Ectodermal cell (in vitro differentiated cells): ENCODE measurements around the gene DAPK1.

ENCODE experiments used
- H3K27ac ChIP-seq: 2 replicates; pipeline ENCODE4 v1.7.0; 2013; ENCODE audit warnings: mild to moderate bottlenecking, low read depth, low read length; ENCODE audit not compliant: insufficient read depth, poor library complexity, severe bottlenecking
- H3K27me3 ChIP-seq: 2 replicates; pipeline ENCODE4 v1.7.0; 2013; ENCODE audit warnings: mild to moderate bottlenecking, low read length; ENCODE audit not compliant: insufficient read depth, control insufficient read depth, poor library complexity, severe bottlenecking
- H3K36me3 ChIP-seq: one replicate; pipeline ENCODE4 v1.7.0; 2013; ENCODE audit warnings: low read length; ENCODE audit not compliant: control insufficient read depth, insufficient read depth
- H3K4me1 ChIP-seq: one replicate; pipeline ENCODE4 v1.7.0; 2013; ENCODE audit warnings: low read length; ENCODE audit not compliant: control insufficient read depth, insufficient read depth
- H3K4me3 ChIP-seq: 2 replicates; pipeline ENCODE4 v1.7.0; 2013; ENCODE audit warnings: low read depth, low read length, control low read depth; ENCODE audit not compliant: insufficient read depth
- H3K9me3 ChIP-seq: 2 replicates; pipeline ENCODE4 v1.7.0; 2013; ENCODE audit warnings: mild to moderate bottlenecking, low read length, moderate library complexity; ENCODE audit not compliant: control insufficient read depth
- WGBS, 2 experiments: methylation state at CpG; one replicate each; pipeline ENCODE4 v1.1.7; 2013; ENCODE audit warnings: missing lambda C conversion rate in 2 of 2; 5-methylcytosine and 5-hydroxymethylcytosine counted together

Gene DAPK1

GRCh38 chr9:87708986-87709728, 211.5 kb downstream of the DAPK1 start:
- Histone ChIP-seq H3K4me1 (peaks cover 5% of the 10 kb centered on the region), H3K27me3 (no peaks in the 10 kb centered on the region), H3K36me3 (peaks cover 7% of the 10 kb centered on the region), H3K9me3 (no peaks in the 10 kb centered on the region), H3K4me3 (no peak overlapping the region), H3K27ac (no peak overlapping the region)
- WGBS, 2 experiments: 92 to 95% methylated on average over 6 of the region's 7 CpGs

DNA sequence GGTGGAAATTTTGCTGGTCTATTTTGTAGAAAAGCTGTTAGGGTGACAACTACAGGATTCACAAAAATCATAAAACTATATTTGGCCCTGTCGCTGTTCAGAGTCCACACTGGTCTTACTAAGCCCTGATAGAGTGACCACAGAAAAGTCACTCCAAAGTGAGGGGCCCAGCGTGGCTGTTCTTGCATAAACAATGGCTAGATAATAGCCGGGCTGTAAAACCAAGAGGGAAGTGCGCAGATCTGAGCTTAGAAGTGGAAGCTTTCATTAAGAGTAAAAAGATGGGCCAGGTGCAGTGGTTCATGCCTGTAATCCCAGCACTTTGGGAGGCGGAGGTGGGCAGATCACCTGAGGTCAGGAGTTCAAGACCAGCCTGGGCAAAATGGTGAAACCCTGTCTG, 212.8 kb downstream of the DAPK1 start:
- Histone ChIP-seq H3K9me3 (no peaks in the 10 kb centered on the region), H3K4me3 (no peak overlapping the region), H3K4me1 (peaks cover 5% of the 10 kb centered on the region), H3K36me3 (peaks cover 7% of the 10 kb centered on the region), H3K27ac (no peak overlapping the region), H3K27me3 (no peaks in the 10 kb centered on the region)
- WGBS, 2 experiments: 85 to 86% methylated on average over 5 of the region's 5 CpGs

DNA sequence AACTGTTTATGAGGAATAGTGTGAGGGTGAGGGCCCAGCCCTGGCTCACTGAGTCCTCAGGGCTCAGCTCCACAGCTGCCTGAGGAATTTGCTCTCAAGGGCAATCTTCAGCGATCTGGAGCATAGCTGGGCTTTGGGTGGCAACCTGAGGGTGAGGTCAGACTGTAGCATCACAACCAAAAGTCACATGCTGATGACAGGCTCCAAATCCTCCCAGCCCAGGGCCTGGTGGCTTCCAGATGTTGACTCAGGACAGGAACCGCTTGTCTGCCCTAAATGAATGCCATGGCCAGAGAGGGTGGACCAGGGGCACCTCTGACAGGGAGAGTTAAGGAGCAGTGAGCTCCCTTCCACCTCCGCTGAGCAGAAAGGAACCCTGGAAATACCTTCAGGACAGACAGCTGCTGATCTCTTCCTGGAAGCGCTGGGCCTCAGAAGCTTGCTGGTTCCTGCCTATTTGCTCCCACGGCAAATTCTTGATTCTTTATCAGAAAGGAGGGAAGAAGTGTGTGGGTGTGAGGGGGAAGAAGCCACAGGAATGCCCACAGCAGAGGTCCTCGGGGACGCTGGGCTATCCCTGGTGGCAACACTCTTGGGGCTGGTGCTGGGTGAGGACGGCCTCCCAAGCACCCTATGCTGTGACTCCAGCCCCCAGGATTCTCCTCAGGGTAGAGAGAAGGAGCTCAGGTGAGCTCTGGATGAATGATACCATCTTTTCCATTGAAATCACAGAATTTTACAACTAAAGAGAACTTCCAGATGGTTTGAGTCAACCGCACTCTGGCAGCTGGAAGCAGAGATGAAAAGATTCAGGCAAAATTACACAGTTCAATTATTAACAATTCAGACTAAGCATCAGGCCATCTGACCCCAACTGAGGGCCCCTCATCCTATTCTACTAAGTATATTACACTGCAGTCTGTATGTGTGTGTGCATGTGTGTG, 214.5 kb downstream of the DAPK1 start:
- 83 to 88% methylated on average over 9 of the region's 9 CpGs for WGBS, 2 experiments
- Histone ChIP-seq H3K4me1 (peaks cover 5% of the 10 kb centered on the region), H3K27ac (no peak overlapping the region)

GRCh38 chr9:87712801-87713277, 215.2 kb downstream of the DAPK1 start:
- Histone ChIP-seq H3K4me1 (peaks cover 5% of the 10 kb centered on the region), H3K9me3 (no peaks in the 10 kb centered on the region), H3K27me3 (no peaks in the 10 kb centered on the region), H3K27ac (no peak overlapping the region), H3K4me3 (no peak overlapping the region), H3K36me3 (no peaks in the 10 kb centered on the region)
- 93 to 97% methylated on average over 6 of the region's 6 CpGs for WGBS, 2 experiments

More for the DNA sequence above, 214.5 kb downstream of the DAPK1 start:
- Histone ChIP-seq H3K4me3 (no peak overlapping the region), H3K9me3 (no peaks in the 10 kb centered on the region), H3K36me3 (peaks cover 2% of the 10 kb centered on the region), H3K27me3 (no peaks in the 10 kb centered on the region)

- Histone ChIP-seq H3K9me3 (no peaks in the 10 kb centered on the region), H3K27ac (no peak overlapping the region), H3K27me3 (no peaks in the 10 kb centered on the region), H3K4me1 (peaks cover 5% of the 10 kb centered on the region), H3K36me3 (no peaks in the 10 kb centered on the region), H3K4me3 (no peak overlapping the region)
- WGBS, 2 experiments: 85 to 88% methylated on average over 11 of the region's 11 CpGs
Observed at GRCh38 chr9:87713278-87713987, 215.8 kb downstream of the DAPK1 start.

- Histone ChIP-seq H3K9me3 (no peaks in the 10 kb centered on the region), H3K4me1 (peaks cover 5% of the 10 kb centered on the region), H3K36me3 (no peaks in the 10 kb centered on the region), H3K27me3 (no peaks in the 10 kb centered on the region), H3K4me3 (no peak overlapping the region), H3K27ac (no peak overlapping the region)
- 79 to 88% methylated on average over 5 of the region's 5 CpGs for WGBS, 2 experiments
Observed at GRCh38 chr9:87713988-87714330, 216.3 kb downstream of the DAPK1 start.

DNA sequence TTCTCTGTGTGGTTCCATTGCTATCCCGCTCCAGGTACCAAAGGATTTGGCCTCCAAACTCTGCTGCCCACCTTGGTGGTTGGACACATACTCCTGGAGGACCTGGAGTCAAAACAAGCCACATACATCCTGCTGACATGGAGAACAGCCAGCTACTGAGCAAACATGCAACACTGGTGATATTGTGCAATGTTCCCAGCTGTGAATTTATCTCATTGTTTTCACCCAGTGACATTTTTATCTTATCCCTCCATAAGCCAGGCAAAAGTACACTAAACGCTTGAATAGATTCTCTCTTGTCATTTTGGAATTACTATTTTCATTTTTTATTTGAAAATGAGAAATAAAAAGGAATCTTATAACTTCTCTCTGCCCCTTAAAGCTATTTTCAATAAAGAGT, 217.2 kb downstream of the DAPK1 start:
- H3K4me3 ChIP-seq: no peak overlapping the region
- no peaks in the 10 kb centered on the region for H3K36me3 ChIP-seq
- no peak overlapping the region for H3K27ac ChIP-seq
- H3K9me3 ChIP-seq: no peaks in the 10 kb centered on the region
- no peaks in the 10 kb centered on the region for H3K27me3 ChIP-seq
- WGBS, 2 experiments: 95 to 97% methylated on average over 1 of the region's 2 CpGs
- H3K4me1 ChIP-seq: peaks cover 5% of the 10 kb centered on the region

DNA sequence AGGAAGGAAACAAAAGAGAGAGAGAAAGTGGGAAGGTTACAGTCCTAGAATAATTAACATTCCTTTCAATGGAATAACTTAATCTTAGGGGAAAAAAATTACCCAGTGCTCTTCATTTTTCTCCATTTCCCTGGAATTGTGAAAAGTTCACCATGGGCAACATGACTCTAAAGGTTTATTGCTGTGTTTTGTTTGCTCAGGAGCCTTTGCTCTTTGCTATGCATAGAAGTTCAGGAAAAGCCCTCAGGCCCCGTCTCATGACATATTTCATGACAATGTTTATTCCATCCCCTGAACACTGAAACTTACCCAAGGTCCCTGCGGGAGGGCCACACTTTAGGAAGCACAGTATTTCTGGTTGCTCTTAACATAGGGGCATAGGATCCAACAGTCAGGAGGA, 218.5 kb downstream of the DAPK1 start:
- Histone ChIP-seq H3K9me3 (no peaks in the 10 kb centered on the region), H3K36me3 (no peaks in the 10 kb centered on the region), H3K4me3 (no peak overlapping the region), H3K27me3 (no peaks in the 10 kb centered on the region), H3K27ac (no peak overlapping the region), H3K4me1 (peaks cover 5% of the 10 kb centered on the region)
- 83 to 90% methylated on average over 2 of the region's 2 CpGs for WGBS, 2 experiments

DNA sequence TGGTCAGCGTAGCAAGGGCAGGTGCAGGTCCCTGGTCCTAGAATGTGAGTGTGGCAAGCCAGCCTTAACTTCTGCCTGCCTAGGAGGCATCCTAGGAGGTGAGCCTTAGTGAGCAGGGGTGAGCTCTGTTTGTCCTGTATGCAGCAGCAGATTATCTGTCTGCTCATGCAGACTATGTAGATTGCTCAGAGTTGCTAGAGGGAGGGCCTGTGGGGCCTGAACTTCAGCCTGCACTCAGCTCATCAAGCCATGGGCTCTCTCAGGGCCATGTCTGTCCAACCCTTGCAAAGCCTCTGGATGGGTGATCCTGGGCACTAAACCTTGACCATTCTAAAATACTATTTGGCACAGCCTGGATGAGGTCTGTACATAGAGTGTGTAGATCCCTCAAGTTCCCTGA, 219.8 kb downstream of the DAPK1 start:
- WGBS, 2 experiments: 93 to 94% methylated on average over 1 of the region's 1 CpG
- H3K27me3 ChIP-seq: no peaks in the 10 kb centered on the region

DNA sequence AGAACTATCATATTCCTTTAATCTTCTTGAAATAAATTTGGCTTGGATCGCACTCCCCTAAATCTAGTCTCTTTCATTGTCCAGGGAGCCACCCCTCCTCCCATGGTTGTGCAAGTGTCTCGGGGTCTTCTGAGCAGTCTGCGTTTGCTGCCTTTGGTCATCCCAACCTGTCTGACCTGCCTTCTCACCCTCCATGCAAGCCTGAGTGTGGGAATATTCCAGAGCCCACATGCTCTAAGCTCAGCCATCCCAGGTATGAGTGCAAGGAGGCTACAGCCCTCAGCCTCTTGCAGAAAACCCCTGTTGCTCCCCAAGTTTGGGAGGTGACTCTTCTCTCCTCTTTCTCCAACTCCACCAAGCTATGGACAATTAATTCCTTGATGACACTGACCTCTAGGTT, 220.6 kb downstream of the DAPK1 start:
- H3K4me3 ChIP-seq: no peak overlapping the region
- no peaks in the 10 kb centered on the region for H3K4me1 ChIP-seq
- 89 to 94% methylated on average over 3 of the region's 3 CpGs for WGBS, 2 experiments
- H3K9me3 ChIP-seq: no peaks in the 10 kb centered on the region
- no peak overlapping the region for H3K27ac ChIP-seq
- H3K36me3 ChIP-seq: no peaks in the 10 kb centered on the region
- no peaks in the 10 kb centered on the region for H3K27me3 ChIP-seq

More for the DNA sequence above, 219.8 kb downstream of the DAPK1 start:
- H3K27ac ChIP-seq: no peak overlapping the region
- no peaks in the 10 kb centered on the region for H3K9me3 ChIP-seq
- H3K4me1 ChIP-seq: no peaks in the 10 kb centered on the region
- no peak overlapping the region for H3K4me3 ChIP-seq
- H3K36me3 ChIP-seq: no peaks in the 10 kb centered on the region
